ENCODE measurements around the gene PPP6R3.

The PPP6R3 gene

DNA sequence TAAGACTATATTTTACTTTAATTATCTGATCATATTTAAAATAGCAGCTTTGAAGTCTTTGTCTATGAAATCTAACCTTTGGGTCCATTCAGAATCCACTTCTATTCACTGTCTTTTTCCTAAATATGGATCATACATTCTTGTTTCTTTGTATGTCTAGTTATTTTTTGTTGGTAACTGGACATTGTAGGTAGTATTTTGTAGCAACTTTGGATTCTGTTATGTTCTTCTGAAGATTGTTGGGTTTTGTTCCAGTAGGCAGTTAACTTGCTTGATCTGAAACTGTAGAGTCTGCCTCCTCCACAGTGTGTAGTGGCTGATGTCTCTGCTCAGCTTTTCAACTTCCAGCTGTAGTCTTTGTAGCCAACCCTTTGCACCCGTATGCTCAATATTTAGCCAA lies 186.3 kb downstream of the PPP6R3 start:
- no peak overlapping the region for H3K4me3 Mint-ChIP-seq
- no peak overlapping the region for H3K27ac Mint-ChIP-seq
- no peak for DNase-seq
- H3K9me3 Mint-ChIP-seq = peaks cover 0 to 18% of the 10 kb centered on the region in 2 donors
- no peaks in the 10 kb centered on the region for H3K36me3 Mint-ChIP-seq (ENCODE audit: insufficient read depth)
- peaks cover 20 to 22% of the 10 kb centered on the region in 2 donors for H3K27me3 Mint-ChIP-seq
- H3K4me1 Mint-ChIP-seq (ENCODE audit: low read depth in 2 of 2) = no peaks in the 10 kb centered on the region
- no peak for ATAC-seq (replicated peaks)

- Mint-ChIP-seq H3K9me3 (peaks cover 0 to 8% of the 10 kb centered on the region in 2 donors), H3K27ac (no peak overlapping the region), H3K36me3 (ENCODE audit: insufficient read depth) (no peaks in the 10 kb centered on the region), H3K4me1 (ENCODE audit: low read depth in 2 of 2) (peaks cover 0 to 2% of the 10 kb centered on the region in 2 donors), H3K27me3 (peaks cover 34 to 48% of the 10 kb centered on the region in 2 donors), H3K4me3 (no peak overlapping the region)
- DNase-seq = no peak
- ATAC-seq (replicated peaks) = no peak
Measured at GRCh38 chr11:68649851-68650555, 189.5 kb downstream of the PPP6R3 start.

DNA sequence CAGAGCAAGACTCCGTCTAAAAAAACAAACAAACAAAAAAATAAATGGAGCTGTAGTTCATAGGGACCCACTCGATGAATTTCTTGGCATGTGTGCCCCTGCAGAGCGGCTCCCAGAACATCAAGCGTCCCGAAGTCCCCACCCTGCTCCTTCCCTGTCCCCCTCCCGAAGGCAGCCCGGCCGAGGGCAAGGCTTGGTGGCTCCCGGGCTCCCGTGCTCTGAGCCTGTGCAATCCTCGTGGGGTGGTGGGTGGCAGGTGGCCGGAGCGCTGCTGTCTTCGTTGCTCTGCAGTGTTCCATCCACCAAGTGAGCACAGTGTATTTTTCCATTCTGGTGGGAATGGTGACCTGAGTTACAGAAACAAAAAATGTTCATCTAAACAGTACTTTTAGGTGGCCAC lies 190.2 kb downstream of the PPP6R3 start:
- H3K27me3 Mint-ChIP-seq = peaks cover 37 to 56% of the 10 kb centered on the region in 2 donors
- no peaks in the 10 kb centered on the region for H3K36me3 Mint-ChIP-seq (ENCODE audit: insufficient read depth)
- peaks cover 0 to 2% of the 10 kb centered on the region in 2 donors for H3K4me1 Mint-ChIP-seq (ENCODE audit: low read depth in 2 of 2)
- H3K4me3 Mint-ChIP-seq = no peak overlapping the region
- no peak overlapping the region for H3K27ac Mint-ChIP-seq
- no peak for DNase-seq
- H3K9me3 Mint-ChIP-seq = peaks cover 0 to 8% of the 10 kb centered on the region in 2 donors
- ATAC-seq (replicated peaks) = no peak

DNA sequence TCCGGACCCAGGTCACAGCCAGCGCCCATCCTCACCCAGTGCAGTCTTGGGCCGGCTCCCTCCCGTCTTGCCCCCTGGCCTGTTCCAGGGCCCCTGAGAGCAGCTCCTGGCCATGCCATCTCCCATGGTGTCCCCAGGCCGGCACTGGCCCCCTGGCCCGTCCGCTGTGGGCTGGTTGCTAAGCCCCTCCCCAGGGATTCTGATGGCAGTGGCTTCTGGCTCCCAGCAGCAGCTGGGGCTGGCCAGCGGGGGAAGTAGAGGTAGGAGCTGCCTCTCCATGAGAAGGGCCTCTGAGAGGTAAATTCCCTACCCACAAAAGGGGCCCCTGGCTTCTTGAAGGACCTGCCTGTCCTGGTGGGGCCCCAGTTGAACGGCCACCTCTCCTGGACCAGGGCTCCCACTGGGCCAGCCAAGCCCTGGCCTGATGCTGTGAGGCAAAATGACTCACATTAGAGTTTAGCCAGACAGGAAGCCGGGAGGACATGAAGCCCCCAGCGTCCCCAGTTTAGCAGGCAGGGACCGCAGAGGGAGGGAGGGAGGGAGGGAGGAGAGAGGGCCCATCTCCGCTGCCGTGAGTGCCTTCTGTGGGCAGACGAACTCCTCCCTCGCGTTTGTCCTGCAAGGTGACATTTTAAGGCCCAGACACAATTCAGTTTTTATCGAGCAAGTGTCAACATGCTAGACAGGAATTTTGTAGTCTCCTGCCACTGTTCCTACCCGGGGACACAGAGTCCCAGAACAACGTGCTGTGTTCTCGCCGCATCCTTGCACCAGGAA lies 190.8 kb downstream of the PPP6R3 start:
- Mint-ChIP-seq H3K4me3 (no peak overlapping the region), H3K9me3 (peaks cover 0 to 8% of the 10 kb centered on the region in 2 donors), H3K27ac (no peak overlapping the region), H3K36me3 (ENCODE audit: insufficient read depth) (no peaks in the 10 kb centered on the region), H3K27me3 (peaks cover 43 to 62% of the 10 kb centered on the region in 2 donors), H3K4me1 (ENCODE audit: low read depth in 2 of 2) (peaks cover 0 to 2% of the 10 kb centered on the region in 2 donors)
- ATAC-seq (replicated peaks) = no peak
- DNase-seq = no peak

- no peak for ATAC-seq (replicated peaks)
- Mint-ChIP-seq H3K36me3 (ENCODE audit: insufficient read depth) (no peaks in the 10 kb centered on the region), H3K27me3 (peaks cover 47 to 66% of the 10 kb centered on the region in 2 donors)
Measured at GRCh38 chr11:68651985-68652682, 191.6 kb downstream of the PPP6R3 start.

GRCh38 chr11:68652683-68653156 lies 192.2 kb downstream of the PPP6R3 start:
- peaks cover 0 to 2% of the 10 kb centered on the region in 2 donors for H3K4me1 Mint-ChIP-seq (ENCODE audit: low read depth in 2 of 2)
- DNase-seq (no peak), ATAC-seq (replicated peaks) (no peak)
- peaks cover 44 to 66% of the 10 kb centered on the region in 2 donors for H3K27me3 Mint-ChIP-seq
- H3K27ac Mint-ChIP-seq = no peak overlapping the region
- H3K36me3 Mint-ChIP-seq (ENCODE audit: insufficient read depth) = no peaks in the 10 kb centered on the region
- no peak overlapping the region for H3K4me3 Mint-ChIP-seq
- no peaks in the 10 kb centered on the region for H3K9me3 Mint-ChIP-seq

More at GRCh38 chr11:68651985-68652682, 191.6 kb downstream of the PPP6R3 start:
- peaks cover 0 to 6% of the 10 kb centered on the region in 2 donors for H3K9me3 Mint-ChIP-seq
- DNase-seq = no peak
- H3K27ac Mint-ChIP-seq = no peak overlapping the region
- no peak overlapping the region for H3K4me3 Mint-ChIP-seq
- peaks cover 0 to 2% of the 10 kb centered on the region in 2 donors for H3K4me1 Mint-ChIP-seq (ENCODE audit: low read depth in 2 of 2)

DNA sequence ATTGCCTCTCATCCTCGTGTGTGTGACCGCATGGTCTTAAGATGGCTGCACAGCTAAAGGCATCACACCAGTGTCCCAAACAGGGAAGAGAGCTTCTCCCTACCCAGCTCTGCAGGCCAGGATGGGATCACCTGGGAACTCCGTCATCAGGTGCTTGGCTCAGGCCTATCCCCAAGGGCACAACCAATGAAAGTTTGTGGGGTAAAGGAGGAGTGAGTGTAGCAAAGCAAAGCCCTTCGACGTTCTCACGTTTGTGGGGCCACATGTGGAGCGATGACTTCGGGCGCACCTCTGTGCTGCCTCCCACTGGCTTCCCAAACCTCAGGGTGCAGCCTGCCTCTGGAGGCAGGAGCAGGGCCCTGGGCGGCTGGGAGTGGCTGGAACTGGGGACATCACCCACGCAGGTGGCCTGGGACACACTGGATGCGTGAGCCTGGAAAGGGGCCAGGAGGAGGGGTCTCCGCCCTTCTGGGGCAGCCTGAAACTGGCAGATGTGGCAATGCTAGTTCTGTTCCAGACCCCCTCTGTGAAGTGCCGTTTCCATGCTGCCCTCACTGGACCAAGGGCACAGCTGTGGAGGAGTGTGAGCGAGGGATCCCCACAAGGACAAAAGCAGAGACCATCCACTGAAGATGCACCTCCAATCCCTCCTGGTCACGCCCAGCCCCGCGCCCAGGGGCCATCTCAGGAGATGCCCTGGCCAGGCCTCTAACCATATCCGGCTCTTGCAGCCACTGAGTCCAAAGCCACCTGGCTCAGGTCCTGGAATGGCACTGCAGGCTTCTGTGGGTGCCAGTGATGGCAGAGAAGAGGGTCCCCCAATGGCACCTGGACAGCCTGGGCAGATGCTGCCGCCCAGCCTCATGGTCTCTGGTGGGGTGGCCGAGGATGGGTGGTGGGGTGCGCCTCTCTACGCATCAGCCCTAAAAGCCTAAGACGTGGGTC lies 193.2 kb downstream of the PPP6R3 start:
- Mint-ChIP-seq H3K4me3 (no peak overlapping the region), H3K27me3 (peaks cover 48 to 75% of the 10 kb centered on the region in 2 donors)

DNA sequence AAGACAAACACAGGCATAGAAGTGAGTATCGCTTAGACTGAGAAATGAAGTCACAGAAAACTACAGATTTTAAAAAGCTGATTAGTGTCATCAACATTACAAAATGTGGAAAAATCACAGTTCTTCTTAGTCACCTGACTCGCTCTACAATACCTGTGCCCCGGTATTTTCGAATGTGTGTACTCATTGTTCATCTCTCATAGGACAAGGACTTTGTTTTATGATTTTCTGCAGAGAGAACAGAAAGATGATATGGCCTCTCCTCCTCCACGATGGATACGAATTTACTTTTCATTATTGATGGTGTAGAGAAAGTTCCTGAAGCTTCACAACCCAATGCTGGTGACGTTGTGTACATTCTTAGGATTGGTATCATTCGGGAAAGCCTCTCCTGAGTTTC lies 194.4 kb downstream of the PPP6R3 start:
- Mint-ChIP-seq H3K9me3 (no peaks in the 10 kb centered on the region), H3K27me3 (peaks cover 39 to 82% of the 10 kb centered on the region in 2 donors), H3K36me3 (ENCODE audit: insufficient read depth) (no peaks in the 10 kb centered on the region), H3K4me1 (ENCODE audit: low read depth in 2 of 2) (peaks cover 0 to 2% of the 10 kb centered on the region in 2 donors), H3K4me3 (no peak overlapping the region), H3K27ac (no peak overlapping the region)
- ATAC-seq (replicated peaks) = no peak
- no peak for DNase-seq

More for the DNA sequence above, 193.2 kb downstream of the PPP6R3 start:
- Mint-ChIP-seq H3K4me1 (ENCODE audit: low read depth in 2 of 2) (peaks cover 0 to 2% of the 10 kb centered on the region in 2 donors), H3K9me3 (no peaks in the 10 kb centered on the region), H3K27ac (no peak overlapping the region), H3K36me3 (ENCODE audit: insufficient read depth) (no peaks in the 10 kb centered on the region)
- ATAC-seq (replicated peaks) (no peak), DNase-seq (no peak)

- DNase-seq (no peak), ATAC-seq (replicated peaks) (no peak)
- Mint-ChIP-seq H3K4me3 (no peak overlapping the region), H3K9me3 (no peaks in the 10 kb centered on the region), H3K4me1 (ENCODE audit: low read depth in 2 of 2) (peaks cover 0 to 2% of the 10 kb centered on the region in 2 donors), H3K27me3 (peaks cover 40 to 82% of the 10 kb centered on the region in 2 donors), H3K27ac (no peak overlapping the region), H3K36me3 (ENCODE audit: insufficient read depth) (no peaks in the 10 kb centered on the region)
Measured at GRCh38 chr11:68655406-68655805, 194.9 kb downstream of the PPP6R3 start.

DNA sequence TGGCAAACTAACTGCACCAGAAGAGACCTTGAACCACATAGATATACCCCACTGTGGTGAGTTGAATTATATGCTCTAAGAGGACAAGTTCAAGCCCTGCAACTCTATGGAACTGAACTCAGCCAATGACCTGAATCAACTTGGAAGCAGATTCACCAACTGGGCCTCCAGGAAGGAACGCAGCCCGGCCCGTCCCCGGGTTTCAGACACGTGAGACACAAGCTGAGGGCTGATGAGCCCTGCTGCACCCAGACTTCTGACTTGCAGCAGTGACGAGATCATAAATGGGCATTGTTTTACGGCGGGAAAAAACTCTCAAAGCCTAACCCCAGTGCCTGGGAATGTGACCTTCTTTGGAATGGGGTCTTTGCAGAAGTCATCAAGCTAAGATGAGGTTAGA lies 195.3 kb downstream of the PPP6R3 start:
- peaks cover 44 to 84% of the 10 kb centered on the region in 2 donors for H3K27me3 Mint-ChIP-seq
- no peak for DNase-seq
- H3K4me3 Mint-ChIP-seq = no peak overlapping the region
- H3K4me1 Mint-ChIP-seq (ENCODE audit: low read depth in 2 of 2) = peaks cover 0 to 2% of the 10 kb centered on the region in 2 donors
- H3K27ac Mint-ChIP-seq = no peak overlapping the region
- H3K36me3 Mint-ChIP-seq (ENCODE audit: insufficient read depth) = no peaks in the 10 kb centered on the region
- ATAC-seq (replicated peaks) = no peak
- no peaks in the 10 kb centered on the region for H3K9me3 Mint-ChIP-seq

DNA sequence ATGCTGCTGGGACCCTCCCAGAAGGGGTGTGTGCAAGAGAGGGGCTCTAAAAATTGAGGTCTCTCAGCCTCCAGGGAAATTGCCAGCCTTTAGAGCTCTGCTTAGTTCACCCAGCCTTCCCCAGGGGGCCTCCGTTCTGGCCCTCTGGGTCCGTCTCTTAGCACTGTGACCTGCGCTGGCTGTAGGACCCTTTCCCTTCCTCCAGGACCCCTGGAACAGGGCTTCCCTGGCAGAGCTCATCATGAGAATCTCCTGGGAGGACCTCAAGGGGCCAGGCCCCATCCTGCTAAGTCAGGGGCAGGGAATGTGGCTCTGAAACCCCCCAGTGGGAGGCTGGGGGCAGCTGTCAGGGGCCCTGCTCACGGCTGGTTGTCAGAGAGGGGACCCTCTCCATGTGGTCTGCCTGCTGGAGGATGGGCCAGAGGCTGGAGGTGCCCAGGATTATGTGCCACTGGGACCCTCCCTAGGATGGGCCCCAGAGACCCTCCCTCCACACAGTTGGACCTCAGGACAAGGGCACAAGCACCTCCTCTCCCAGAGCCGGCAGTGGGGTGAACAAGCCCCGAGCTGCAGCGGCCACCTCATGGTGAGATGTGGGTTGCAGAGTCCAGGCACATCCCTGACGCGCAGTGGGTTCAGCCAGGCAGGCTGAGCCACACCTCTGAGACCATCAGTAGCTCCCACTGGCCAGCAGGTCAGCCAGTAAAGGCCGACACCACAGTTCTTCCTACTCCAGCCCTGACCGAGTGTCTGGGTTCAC lies 196.6 kb downstream of the PPP6R3 start:
- no peak overlapping the region for H3K27ac Mint-ChIP-seq
- H3K27me3 Mint-ChIP-seq = peaks cover 50 to 92% of the 10 kb centered on the region in 2 donors
- no peaks in the 10 kb centered on the region for H3K36me3 Mint-ChIP-seq (ENCODE audit: insufficient read depth)
- ATAC-seq (replicated peaks) (no peak), DNase-seq (no peak)
- no peaks in the 10 kb centered on the region for H3K9me3 Mint-ChIP-seq
- no peak overlapping the region for H3K4me3 Mint-ChIP-seq
- peaks cover 0 to 2% of the 10 kb centered on the region in 2 donors for H3K4me1 Mint-ChIP-seq (ENCODE audit: low read depth in 2 of 2)

- Mint-ChIP-seq H3K9me3 (no peaks in the 10 kb centered on the region), H3K4me3 (no peak overlapping the region), H3K4me1 (ENCODE audit: low read depth in 2 of 2) (no peaks in the 10 kb centered on the region), H3K27me3 (peaks cover 47 to 92% of the 10 kb centered on the region in 2 donors), H3K27ac (no peak overlapping the region), H3K36me3 (ENCODE audit: insufficient read depth) (no peaks in the 10 kb centered on the region)
- DNase-seq (no peak), ATAC-seq (replicated peaks) (no peak)
Measured at GRCh38 chr11:68658097-68658496, 197.5 kb downstream of the PPP6R3 start.
